ENCODE measurements around the gene DNMT3B. TPM values are rescaled to one million over a fixed set of nuclear protein-coding genes. Genes with fewer than 3 reads are reported as not detected.

DNMT3B gene
- polyA plus RNA-seq, 1 donor (not counting 4 experiments of a cell fraction or from before 2014, with no cell fraction given): 1.1 TPM

GRCh38 chr20:32751293-32751692 lies 10.9 kb upstream of the DNMT3B start:
- no peaks in the 10 kb centered on the region for H3K79me2 ChIP-seq (ENCODE audit: control insufficient read depth, insufficient read depth, low read length)

GRCh38 chr20:32751702-32752457 lies 10.3 kb upstream of the DNMT3B start:
- no peak overlapping the region for H3K27ac ChIP-seq (ENCODE audit: control insufficient read depth, insufficient read depth, low read length)

More at GRCh38 chr20:32751293-32751692, 10.9 kb upstream of the DNMT3B start:
- H3K36me3 ChIP-seq (ENCODE audit: control insufficient read depth in 2 of 2, extremely low read depth in 1 of 2, insufficient read depth in 2 of 2, low read length in 2 of 2): no peaks in the 10 kb centered on the region
- no peak overlapping the region for H3K4me3 ChIP-seq (ENCODE audit: control insufficient read depth in 2 of 3, extremely low read depth in 1 of 3, insufficient read depth in 2 of 3, low read depth in 1 of 3, low read length in 3 of 3)
- no peaks in the 10 kb centered on the region for H3K9me1 ChIP-seq (ENCODE audit: control insufficient read depth, extremely low read depth, insufficient read depth, low read length)
- H4K20me1 ChIP-seq (ENCODE audit: control insufficient read depth, extremely low read depth, insufficient read depth, low read length): no peaks in the 10 kb centered on the region
- no peak overlapping the region for H2AFZ ChIP-seq (ENCODE audit: control insufficient read depth, low read length)
- no peak overlapping the region for H3K4me2 ChIP-seq (ENCODE audit: control insufficient read depth, extremely low read depth, insufficient read depth, low read depth, low read length)
- peaks cover 19% of the 10 kb centered on the region for H3K4me1 ChIP-seq (ENCODE audit: control insufficient read depth, extremely low read depth, insufficient read depth, low read length)
- DNase-seq (ENCODE audit: low read depth, low spot score): no peak
- no peak overlapping the region for H3K9ac ChIP-seq (ENCODE audit: control insufficient read depth, extremely low read depth, insufficient read depth, low read length)
- dilution Hi-C loops (cut with MboI; ENCODE audit: extremely low pct_ligation_motif_present, low sequenced_read_pairs): no loop called here
- TF ChIP-seq EZH2 (IDR thresholded peaks at IDR 0.05; ENCODE audit: low read length): no peak
- TF ChIP-seq CTCF (optimal IDR thresholded peaks at IDR 0.05 in 1 of 3, IDR thresholded peaks at IDR 0.05 in 1 of 3, conservative IDR thresholded peaks at IDR 0.05 in 1 of 3; ENCODE audit: extremely low read depth in 1 of 3, insufficient read depth in 2 of 3, low read length in 3 of 3): no peak
- H3K9me3 ChIP-seq (ENCODE audit: control insufficient read depth, low read depth, low read length): no peaks in the 10 kb centered on the region
- FAIRE-seq: no peak
- H3K27me3 ChIP-seq (ENCODE audit: control insufficient read depth, extremely low read depth, insufficient read depth, low read length): no peaks in the 10 kb centered on the region
- no peak overlapping the region for H3K27ac ChIP-seq (ENCODE audit: control insufficient read depth, insufficient read depth, low read length)

More at GRCh38 chr20:32751702-32752457, 10.3 kb upstream of the DNMT3B start:
- no peaks in the 10 kb centered on the region for H3K36me3 ChIP-seq (ENCODE audit: control insufficient read depth in 2 of 2, extremely low read depth in 1 of 2, insufficient read depth in 2 of 2, low read length in 2 of 2)
- H3K9me1 ChIP-seq (ENCODE audit: control insufficient read depth, extremely low read depth, insufficient read depth, low read length): no peaks in the 10 kb centered on the region
- peak overlapping the region; percentile 63 for H3K4me2 ChIP-seq (ENCODE audit: control insufficient read depth, extremely low read depth, insufficient read depth, low read depth, low read length)
- no peaks in the 10 kb centered on the region for H3K27me3 ChIP-seq (ENCODE audit: control insufficient read depth, extremely low read depth, insufficient read depth, low read length)
- no peak for TF ChIP-seq EZH2 (IDR thresholded peaks at IDR 0.05; ENCODE audit: low read length)
- H3K4me1 ChIP-seq (ENCODE audit: control insufficient read depth, extremely low read depth, insufficient read depth, low read length): peaks cover 19% of the 10 kb centered on the region
- FAIRE-seq: no peak
- no peaks in the 10 kb centered on the region for H4K20me1 ChIP-seq (ENCODE audit: control insufficient read depth, extremely low read depth, insufficient read depth, low read length)
- no peaks in the 10 kb centered on the region for H3K79me2 ChIP-seq (ENCODE audit: control insufficient read depth, insufficient read depth, low read length)
- dilution Hi-C loops (cut with MboI; ENCODE audit: extremely low pct_ligation_motif_present, low sequenced_read_pairs): no loop called here
- no peak overlapping the region for H3K9ac ChIP-seq (ENCODE audit: control insufficient read depth, extremely low read depth, insufficient read depth, low read length)
- no peaks in the 10 kb centered on the region for H3K9me3 ChIP-seq (ENCODE audit: control insufficient read depth, low read depth, low read length)
- no peak overlapping the region for H2AFZ ChIP-seq (ENCODE audit: control insufficient read depth, low read length)
- no peak overlapping the region for H3K4me3 ChIP-seq (ENCODE audit: control insufficient read depth in 2 of 3, extremely low read depth in 1 of 3, insufficient read depth in 2 of 3, low read depth in 1 of 3, low read length in 3 of 3)
- DNase-seq (ENCODE audit: low read depth, low spot score): no peak
